Placental pericyte (primary cell): ENCODE data around the gene LDLRAD4. TPM values are rescaled to one million over a fixed set of nuclear protein-coding genes. Genes with fewer than 3 reads are reported as not detected.

Source experiments
- small RNA-seq: library from RNA; depleted of rRNA; stranded (forward); fragments of <200 nt; gene quantifications from one replicate; pipeline ENCODE3, GENCODE V24; 2012; ENCODE audit warnings: low replicate concordance
- total RNA-seq: library from RNA; depleted of rRNA; stranded (reverse); fragments of >200 nt; gene quantifications from 2 replicates; pipeline ENCODE4 v1.2.3, GENCODE V29; 2012

LDLRAD4 gene
- 0.14 and 0.88 TPM in 2 replicates for total RNA-seq

GRCh38 chr18:13218368-13218991, at the start of gene LDLRAD4:
Gene LDLRAD4, plus strand, starts transcription at chr18:13218760.

Small RNA genes lying within 50 kb of the gene (small RNA-seq; reads per million reads assigned to genes)
- gene MIR4526 (not detected), gene MIR5190 (not detected)

Other genes with a start within 250 kb of the LDLRAD4 start
- gene CEP192, start 227.4 kb upstream of the LDLRAD4 start, total RNA-seq: 15.3 and 40.8 TPM in 2 replicates